ENCODE results near the gene ARHGAP22.

ARHGAP22 gene

GRCh38 chr10:48531486-48531885 lies 73.4 kb downstream of the ARHGAP22 start:
- DNase-seq: peak in 1 of 4 experiments; percentile 28

- peak; percentile 30 to 69 (median 60) for DNase-seq
These were observed 75.5 kb downstream of the ARHGAP22 start for GRCh38 chr10:48529331-48529730.

DNA sequence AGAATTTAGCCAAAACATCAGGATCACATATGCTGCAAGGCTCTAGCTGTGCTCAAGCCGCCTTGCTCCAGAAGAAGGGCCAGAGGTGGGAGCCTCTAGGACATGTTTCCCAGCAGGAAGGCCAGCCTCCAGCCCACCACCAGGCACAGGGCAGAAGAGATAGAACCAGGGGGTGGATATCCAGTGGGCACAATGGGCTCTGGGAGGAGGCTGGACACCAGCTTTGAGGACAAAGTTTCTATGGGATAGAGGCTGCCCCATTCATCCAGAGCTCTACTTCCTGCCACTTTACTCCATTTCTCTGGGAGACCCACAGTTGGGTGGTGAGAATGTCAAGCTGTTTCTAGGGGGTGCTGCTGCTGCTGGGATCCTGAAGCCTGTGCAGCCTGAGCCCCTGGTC lies 77.1 kb downstream of the ARHGAP22 start:
- no peak for DNase-seq

DNA sequence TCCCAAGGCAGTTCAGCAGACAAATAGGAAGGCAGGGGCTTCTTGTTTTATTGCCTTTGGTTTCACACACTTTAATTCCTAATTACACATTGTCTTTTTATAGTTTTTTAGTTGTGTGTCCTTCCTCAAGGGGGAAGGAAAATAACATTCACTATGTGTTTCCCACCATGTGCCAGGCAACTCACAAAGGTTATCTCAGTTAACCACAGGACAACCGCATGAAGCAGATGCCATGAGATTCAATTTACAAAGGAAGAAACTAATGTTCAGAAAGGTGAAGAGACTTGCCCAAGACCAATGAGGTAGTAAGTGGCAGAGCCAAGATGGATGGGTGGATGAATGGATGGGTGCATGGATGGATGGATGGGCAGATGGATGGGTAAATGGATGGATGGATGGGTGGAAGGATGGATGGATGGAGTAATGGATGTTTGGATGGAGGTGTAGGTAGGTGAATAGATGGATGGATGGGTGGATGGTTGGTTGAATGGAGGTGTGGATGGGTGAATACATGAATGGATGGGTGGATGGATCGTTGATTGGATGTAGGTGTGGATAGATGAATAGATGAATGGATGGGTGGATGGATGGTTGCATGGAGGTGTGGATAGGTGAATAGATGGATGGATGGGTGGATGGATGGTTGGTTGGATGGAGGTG lies 77.9 kb downstream of the ARHGAP22 start:
- no peak for DNase-seq

GRCh38 chr10:48526011-48526821 lies 78.7 kb downstream of the ARHGAP22 start:
- DNase-seq: no peak

DNA sequence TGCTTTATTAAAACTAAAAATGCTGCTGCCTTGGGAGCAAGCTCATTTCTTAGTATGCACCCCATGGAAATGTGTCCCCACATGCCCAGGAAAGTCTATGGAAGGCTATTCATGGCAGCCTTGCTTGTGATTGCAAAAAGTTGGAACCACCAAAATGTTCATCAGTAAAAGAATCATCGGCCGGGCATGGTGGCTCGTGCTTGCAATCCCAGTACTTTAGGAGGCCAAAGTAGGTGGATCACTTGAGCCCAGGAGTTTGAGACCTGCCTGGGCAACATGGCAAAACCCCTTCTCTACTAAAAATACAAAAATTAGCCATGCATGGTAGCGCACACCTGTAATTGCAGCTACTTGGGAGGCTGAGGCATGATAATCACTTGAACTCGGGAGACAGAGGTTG lies 79.8 kb downstream of the ARHGAP22 start:
- DNase-seq: no peak

DNA sequence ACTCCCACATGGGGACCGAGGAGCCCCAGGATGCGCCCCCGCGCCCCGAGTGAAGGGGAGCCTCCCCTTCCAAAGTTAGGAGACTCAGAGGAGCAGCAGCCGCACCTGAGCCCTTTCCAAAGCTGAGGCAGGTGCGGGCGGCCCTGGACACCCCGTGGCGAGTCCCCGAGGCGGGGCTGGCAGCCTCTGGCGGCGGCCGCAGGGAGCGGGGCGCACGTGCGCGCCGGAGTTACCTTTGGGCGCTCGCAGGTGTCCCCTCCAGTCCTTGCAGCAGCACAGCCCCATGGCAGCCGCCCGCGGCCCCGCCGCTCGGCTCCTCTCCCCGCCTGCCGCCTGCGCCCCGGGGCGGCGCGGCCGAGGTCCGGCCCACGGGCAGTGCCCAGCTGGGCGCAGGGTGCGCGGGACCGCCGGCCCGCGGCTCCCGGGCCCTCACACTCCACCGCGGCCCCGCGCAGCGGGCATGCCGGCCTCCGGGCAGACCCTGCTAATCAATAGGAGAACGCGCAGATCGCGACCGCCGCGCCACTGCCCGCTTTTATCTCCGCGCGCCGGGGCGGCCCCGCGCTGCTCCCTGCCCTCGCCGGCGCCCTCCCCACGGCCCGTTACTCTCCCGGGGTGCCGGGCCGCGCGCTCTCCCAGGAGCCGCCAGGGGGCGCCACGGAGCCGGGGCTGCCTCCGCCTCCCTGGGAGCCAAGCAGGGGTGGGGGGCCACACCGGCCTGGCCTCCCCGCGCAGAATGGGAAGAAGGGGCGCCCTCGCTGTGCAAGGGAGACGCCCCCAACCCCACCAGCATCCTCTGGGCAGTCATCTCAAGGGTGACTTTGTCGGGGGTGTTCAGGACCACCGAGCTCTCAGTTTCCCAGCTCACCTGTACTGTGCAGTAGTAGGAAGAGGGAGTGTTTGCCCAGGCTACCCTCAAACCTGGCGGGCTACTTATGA lies 80.8 kb downstream of the ARHGAP22 start:
- DNase-seq: peak; percentile 30 to 72 (median 44)

DNA sequence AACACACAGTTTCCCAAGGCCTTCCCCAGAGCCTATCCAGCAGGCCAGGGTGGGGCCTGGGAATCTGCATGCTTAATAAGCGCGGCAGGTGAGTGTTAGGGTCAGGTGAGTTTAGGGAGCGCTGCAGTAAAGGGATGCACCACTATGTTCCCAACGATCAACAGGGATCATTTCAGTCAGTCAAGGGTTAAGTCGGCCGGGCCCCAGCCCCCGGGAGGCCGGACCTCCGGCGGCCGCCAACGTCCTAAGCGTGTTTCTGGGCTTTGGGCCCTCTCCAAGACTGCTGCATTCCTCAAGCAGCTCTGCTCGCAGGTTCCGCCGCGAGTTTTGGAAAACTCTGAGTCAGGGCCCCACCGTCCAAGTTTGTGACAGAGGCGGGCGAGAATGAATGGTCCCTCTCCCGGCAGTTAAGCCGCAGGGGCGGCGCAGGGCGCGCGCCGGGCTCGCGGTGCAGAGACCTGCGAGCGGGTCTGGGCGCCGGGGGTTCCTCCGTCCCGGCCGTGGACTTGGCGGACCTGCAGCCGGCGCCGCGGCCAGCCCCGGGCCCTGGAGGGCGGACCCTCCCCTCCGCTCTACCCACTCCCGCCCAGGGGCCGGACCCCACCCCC lies 81.6 kb downstream of the ARHGAP22 start:
- DNase-seq: peak in 2 of 4 experiments; percentile 20 to 38

- DNase-seq: no peak
These were observed 82.7 kb downstream of the ARHGAP22 start for GRCh38 chr10:48522011-48522765.

DNA sequence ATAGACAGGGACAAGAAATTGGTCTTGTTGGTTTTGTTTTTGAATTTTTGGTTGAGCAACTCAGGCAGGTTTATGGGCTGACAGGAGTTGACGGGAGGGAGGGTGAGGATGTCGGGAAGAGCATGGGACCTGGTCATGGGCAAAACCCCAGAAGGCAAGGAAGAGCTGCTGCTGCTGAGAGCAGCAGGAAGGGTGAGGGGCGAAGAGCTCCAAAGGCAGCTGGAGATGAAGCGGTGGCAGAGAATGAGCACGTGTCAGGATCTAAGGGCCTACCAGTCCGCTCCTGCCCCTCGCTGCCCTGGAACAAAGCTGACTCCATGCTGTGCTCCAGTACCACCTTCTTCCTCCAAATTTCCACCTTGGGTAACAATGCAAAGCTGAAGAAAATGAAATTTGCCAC lies 84.3 kb downstream of the ARHGAP22 start:
- DNase-seq: no peak

GRCh38 chr10:48520184-48520506 lies 84.7 kb downstream of the ARHGAP22 start:
- no peak for DNase-seq

- no peak for DNase-seq
These were observed 85.2 kb downstream of the ARHGAP22 start for GRCh38 chr10:48519481-48520183.

GRCh38 chr10:48518986-48519385 lies 85.9 kb downstream of the ARHGAP22 start:
- no peak for DNase-seq

DNA sequence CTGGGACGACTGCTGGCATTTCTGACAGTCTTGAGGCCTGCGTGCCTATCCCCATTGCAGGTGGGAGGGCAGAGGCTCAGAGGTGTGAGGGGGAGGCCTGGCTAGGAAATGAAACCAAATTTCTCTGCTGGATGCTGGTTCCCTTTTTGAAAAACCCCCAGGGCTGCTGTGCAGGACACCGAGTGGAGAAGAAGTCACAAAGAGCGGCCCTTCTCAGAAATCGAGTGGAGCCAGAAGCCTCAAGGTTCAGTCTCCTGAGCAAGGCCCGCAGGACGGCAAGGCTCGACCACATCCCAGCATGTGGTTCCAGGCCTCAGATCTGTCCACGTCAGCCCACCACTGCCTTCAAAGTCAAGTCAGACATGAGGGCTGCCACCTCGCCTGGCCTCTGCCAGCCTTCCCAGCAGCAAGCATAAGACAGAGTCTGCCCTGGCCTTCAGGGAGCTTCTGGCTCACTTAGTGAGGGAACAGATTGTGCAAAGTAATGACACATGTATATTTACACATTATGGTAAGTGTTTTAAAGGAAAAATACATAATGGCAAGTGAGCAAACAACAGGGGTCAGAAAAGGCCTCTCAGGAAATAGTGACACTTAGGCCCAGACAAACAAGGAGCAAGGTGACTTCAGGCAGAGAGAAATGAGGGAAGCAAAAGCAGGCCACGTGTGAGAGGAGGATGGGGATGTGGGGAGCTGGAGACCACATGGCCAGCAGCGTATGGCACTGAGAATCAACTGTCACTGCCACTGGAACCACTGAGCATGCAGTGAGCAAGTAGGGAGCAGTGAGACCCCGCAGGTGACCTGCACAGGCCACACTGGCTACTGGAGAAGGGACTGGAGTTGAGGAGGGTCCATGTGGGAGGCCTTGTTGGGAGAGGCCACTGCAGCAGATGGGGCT lies 86.7 kb downstream of the ARHGAP22 start:
- DNase-seq: peak; percentile 61 to 83 (median 80)

- peak in 1 of 4 experiments; percentile 40 for DNase-seq
These were observed 87.4 kb downstream of the ARHGAP22 start for GRCh38 chr10:48517482-48517881.

DNA sequence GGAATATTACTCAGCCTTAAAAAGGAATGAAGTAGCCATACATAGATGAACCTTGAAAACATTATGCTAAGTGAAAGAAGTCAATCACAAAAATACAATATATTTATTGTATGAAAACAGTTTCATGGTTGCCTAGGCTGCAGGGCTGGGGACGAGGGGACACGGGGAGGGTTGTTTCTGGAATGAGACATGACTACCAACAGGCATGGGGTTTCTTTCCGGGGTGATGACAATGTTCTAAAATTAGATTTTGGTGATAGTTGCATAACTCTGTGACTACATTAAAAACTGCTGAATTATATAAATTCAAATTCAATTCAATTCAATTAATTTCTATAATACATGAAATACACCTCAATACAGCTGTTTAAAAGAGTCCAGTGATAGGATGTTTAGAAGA lies 88.0 kb downstream of the ARHGAP22 start:
- DNase-seq: peak in 3 of 4 experiments; percentile 57 to 61 (median 59)

GRCh38 chr10:48514916-48515315 lies 90.0 kb downstream of the ARHGAP22 start:
- no peak for DNase-seq

DNA sequence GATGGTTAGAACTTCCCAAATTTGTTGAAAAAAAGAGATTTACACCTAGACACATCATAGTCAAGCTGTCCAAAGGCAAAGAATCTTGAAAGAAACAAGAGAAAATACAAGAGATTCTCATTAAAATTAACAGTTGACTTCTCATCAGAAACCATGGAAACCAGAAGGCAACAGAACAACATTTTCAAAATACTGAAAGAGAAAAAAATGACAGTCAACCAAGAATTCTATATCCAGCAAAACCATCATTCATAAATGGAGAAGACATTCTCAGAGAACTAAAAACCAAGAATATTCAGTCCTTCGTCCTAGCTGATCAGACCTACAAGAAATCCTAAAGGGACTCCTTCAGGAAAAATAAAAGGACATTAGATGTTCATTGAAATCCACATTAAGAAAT lies 90.6 kb downstream of the ARHGAP22 start:
- DNase-seq: no peak

DNA sequence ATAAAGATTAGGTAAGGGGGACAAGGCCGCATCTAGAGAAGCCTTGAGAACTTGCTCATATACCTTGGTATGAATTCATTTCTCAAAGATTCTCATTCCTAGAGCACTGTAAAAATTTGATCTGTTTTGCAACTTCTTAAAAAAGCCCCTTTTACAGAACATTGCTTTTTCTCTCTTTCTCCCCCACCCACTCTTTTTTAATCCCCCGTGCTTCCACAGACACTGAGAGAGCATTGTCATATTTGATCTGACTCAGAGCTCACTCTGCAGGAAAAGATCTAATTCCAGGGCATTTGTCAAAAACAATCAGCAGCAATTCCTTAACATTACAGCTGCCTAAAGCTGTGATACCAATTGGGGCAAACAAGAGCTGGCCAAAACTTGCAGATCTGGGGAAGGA lies 92.0 kb downstream of the ARHGAP22 start:
- peak in 3 of 4 experiments; percentile 24 to 48 (median 41) for DNase-seq

GRCh38 chr10:48511875-48512231 lies 93.0 kb downstream of the ARHGAP22 start:
- DNase-seq: peak; percentile 81 to 94 (median 88)

Data from suppressor macrophage (primary cell).